Glomerular visceral epithelial cell (primary cell): ENCODE results near the gene WWP2.
"Not testable (repeated sequence)": the region's sequence is repeated elsewhere in the genome, so short reads cannot be mapped to it uniquely, and the experiment has no call there.

Source experiments
- DNase-seq: peaks from one replicate; pipeline ENCODE4 v3.0.0-alpha.2; 2016; ENCODE audit errors: extremely low spot score

Gene WWP2

DNA sequence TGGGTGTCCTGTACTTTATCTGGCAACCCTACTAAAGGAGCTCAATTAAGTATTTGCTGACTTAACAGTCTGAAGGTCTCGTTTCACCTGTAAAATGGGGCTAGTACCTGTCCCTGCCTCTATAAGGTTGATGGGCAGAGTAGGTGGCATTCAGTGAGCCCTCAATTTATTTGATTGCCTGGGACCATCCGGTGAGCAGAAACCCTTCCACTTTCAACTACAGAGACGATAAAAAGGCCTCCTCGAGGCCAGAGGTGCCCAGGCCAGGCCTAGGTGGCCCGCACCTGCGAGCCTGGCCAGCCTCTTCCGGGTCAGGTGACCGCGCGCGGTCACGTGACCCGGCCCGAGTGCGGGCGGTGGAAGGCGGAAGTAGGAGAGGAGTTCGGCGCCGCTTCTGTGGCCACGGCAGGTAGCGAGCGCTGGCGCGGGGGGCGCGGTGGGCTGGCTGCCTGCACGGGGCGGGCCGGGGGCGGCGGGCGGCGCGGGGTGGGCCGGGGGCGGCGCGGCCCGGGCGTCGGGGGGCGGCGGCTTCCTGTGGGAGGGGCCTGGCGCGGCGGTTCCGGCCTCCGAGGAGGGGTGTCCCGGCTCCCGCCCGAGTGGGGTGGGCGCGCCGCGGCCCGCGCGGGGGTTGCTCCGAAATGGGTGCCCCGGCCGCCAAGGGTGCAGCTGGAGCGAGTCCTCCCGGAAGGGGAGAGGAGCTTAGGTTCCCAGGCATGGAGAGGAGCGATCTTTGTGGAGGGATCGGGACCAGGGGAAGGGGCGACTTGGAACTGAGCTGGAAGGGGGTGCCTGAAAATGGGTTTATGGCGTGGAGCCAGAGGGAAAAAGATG, at the start of gene WWP2:
WWP2 (plus strand) TSS at position 350 of the 831 bp plus-strand sequence. CDS start 24,679 bp downstream, outside the sequence.
- peak; percentile 81 for DNase-seq

GRCh38 chr16:69712914-69713581, 49.1 kb upstream of the WWP2 start:
- no peak for DNase-seq

- DNase-seq: no peak
Measured at GRCh38 chr16:69717066-69717465, 45.1 kb upstream of the WWP2 start.

DNA sequence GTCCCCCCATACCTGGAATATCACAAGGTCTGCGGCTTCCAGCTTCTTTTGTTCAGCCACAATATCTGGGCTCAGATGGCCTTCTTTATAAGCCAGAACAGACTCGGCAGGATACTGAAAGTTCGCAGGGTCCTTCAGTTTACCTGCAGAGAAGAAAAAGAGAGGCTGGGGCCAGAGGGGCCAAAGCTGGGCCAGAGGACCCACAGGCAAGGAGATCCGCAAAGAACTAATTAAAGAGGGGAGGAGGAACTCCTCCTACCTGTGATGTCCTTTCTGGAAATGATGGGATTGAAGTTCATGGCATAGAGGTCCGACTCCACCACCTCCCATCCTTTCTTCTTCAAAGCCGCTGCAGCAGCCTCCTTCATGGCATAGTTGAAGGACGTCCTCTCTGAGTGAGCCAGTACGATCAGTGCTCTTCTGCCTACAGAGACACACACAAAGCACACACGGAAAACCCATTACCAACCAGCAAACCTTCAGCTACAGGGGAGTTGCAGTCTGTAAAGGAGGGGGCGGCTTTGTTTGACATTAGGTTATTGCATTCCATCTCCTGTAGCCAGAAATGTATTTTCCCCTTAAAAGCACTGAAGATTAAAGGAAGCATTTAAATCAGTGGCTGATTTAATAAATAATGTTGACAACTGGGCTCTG, 43.9 kb upstream of the WWP2 start:
- no peak for DNase-seq

DNA sequence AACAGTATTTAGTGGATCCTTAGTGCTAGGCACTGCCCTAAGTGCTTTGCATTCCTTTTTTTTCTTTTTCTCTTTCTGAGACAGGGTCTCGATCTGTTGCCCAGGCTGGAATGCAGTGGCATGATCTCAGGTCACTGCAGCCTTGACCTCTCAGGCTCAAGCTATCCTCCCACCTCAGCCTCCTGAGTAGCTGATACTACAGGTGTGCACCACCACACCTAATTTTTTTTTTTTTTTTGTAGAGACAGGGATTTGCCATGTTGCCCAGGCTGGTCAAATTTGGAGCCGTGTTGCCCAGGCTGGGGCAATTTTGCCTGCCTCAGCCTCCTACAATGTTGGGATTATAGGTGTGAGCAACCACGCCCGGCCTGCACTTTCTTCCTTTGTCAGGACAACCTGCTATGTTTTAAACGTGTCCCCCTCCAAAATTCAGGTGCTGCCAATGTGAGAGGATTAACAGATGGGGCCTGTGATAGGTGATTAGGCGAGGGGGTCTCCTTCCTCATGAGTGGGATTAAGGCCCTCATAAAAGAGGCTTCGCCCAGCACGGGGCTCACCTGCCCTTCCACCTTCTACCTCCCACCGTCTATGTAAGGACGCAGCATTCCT, 41.2 kb upstream of the WWP2 start:
- DNase-seq: no peak

DNA sequence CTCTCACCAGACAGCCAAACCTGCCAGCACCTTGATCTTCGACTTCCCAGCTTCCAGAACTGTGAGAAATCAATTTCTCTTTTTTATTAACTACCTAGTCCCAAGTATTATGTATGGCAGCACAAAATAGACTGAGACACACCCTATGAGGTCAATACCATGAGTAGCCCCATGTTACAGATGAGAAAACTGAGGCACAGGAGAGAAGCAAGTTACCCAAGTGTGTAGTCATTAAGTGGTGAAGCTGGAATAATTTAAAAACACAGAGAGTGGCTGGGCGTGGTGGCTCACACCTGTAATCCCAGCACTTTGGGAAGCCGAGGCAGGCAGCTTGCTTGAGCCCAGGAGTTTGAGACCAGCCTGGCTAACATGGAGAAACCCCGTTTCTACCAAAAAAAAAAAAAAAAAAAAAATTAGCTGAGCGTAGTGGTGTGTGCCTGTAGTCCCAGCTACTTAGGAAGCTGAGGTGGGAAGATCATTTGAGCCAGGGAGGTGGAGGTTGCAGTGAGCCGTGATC, 40.6 kb upstream of the WWP2 start:
- DNase-seq: no peak

DNA sequence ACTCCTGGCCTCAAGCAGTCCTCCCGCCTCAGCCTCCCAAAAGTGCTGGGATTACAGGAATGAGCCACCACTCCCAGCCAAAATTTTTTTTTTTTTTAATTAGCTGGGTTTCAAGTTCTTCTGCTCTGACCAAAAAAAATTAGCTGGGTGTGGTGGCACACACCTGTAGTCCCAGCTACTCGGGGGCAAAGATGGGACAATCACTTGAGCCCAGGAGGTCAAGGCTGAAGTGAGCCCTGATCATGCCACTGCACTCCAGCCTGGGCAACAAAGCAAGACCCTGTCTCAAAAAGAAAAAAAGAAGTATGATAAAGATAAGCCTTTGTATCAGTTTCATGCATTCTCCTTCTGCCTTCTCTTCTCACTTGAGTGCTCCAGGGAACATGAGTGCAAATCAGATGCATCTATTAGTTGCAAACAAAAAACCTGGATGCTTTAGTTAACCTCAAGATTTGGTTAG, 37.7 kb upstream of the WWP2 start:
- DNase-seq: no peak

DNA sequence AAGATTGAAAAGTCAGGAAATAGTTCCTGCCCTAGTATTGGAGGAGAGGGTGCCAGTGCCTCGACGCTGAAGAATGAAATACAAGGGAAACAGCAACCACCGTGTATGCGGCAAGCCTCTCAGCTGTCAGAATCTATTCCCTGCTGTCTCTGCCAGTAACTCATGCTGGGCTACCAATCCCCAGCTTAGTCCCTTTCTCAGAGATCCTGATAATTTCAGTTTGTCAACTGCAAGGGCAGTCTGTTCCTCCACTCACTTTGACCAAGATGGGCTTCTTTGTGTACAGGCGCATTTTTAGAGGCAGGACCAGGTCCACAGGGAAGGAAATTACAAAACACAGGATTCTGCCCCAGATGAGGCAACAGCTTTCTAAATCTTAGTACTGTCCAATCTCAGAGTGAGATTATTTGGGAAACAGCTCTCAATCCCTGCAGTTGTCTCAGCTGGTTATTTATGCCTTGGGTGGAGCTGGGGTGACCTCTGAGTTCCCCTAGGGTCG, 37.1 kb upstream of the WWP2 start:
- no peak for DNase-seq

DNA sequence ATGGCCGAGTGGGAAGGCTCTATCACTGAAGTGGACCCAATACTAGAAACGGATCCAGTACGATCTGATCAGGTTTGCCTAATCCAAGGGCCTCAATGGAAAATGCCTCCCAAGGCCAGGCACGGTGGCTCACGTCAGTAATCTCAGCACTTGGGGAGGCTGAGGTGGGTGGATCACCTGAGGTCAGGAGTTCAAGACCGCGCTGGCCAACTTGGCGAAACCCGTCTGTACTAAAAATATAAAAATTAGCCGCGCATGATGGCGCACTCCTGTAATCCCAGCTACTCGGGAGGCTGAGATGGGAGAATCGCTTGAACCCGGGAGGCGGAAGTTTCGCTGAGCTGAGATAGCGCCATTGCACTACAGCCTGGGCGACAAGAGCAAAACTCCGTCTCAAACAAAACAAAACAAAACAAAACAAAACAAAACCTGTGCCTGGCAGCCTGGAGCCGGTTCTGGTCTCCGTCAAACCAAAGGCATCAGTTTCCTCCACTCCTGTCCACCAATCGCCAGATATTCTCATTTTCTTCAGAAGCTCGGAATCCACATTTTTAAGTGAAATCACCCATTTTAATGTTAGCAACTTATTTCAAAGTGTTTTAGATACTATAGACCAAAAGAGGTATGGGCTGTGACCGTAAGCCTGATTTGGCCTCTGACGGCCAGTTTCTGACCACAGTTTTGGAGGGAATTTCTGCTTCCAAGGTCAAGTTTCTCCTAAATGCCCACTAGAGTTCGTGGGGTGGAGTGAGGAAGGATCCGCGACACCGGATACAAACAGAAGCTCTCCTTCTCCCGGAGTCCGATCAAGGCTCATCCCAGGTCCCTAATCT, 36.4 kb upstream of the WWP2 start:
- no peak for DNase-seq

DNA sequence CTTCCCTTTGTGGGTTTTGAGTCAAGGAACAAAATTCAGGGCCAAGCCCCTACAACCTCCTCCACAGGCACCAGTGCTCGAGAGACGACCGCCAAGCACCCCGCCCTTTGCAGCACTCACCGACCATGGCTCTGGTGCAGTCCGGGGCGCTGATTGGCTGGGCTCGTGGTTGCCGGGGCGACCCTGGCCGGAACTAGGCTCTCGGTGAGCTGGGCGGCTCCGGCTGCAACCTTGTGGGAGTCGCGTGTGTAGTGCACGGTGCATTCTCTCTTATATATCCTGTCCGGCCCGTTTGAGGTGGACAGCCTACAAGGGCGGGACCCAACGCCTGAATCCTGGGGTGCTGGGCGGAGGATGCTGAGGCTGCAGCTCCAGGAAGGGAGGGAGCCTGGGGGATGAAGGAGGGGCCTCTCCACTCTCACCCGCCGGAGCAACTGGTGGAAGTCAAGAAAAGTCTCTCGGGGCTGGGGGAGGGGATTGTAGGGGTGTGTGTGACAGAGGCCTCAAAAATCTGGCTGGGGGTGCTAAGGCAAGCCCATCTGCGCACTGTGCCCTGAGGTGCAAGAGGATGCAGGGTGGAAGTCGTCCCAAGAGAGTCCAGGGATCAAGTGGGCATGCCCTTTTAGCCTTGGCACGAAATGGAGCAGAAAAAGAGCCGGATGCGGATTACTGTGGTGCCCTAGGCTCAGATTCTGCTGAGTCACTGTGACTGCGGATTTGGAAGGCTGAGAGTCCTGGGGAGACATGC, 35.6 kb upstream of the WWP2 start, which contains the start of gene NQO1:
NQO1 (minus strand) TSS at position 248 of the 748 bp plus-strand sequence; CDS start at position 127, 121 bp downstream.
- peak; percentile 96 for DNase-seq

DNA sequence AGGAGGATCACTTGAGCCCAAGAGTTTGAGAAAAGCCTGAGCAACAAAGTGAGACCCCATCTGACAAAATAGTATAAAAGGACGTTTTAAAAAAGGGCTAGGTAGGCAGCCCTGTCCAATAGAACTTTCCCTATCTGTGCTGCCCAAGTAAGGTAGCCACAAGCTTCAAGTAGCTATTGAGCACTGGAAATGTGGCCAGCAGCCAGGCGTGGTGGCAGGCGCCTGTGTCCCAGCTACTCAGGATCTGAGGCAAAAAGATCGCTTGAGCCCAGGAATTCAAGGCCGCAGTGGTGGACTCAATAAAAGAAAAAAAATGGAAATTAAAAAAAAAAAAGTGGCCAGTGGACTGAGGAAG, 34.2 kb upstream of the WWP2 start:
- no peak for DNase-seq

GRCh38 chr16:69729030-69729429, 33.1 kb upstream of the WWP2 start:
- DNase-seq: not testable (repeated sequence)

GRCh38 chr16:69731280-69731679, 30.9 kb upstream of the WWP2 start:
- DNase-seq: not testable (repeated sequence)

DNA sequence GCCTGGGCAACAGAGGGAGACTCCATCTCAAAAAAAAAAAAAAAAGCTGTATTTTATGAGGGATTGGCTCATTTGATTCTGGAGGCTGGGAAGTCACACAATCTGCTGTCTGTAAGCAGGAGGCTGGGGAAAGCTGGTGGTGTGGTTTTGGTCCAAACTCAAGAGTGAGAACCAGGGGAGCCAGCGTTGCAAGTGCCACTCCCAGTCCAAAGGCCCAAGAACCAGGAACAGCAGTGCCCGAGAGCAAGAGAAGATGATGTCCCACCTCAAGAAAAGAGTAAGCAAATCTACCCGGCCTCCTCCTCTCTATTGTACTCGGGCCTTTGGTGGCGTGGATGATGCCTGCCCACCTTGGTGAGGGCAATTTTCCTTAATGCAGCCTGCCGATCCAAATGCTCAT, 30.0 kb upstream of the WWP2 start:
- no peak for DNase-seq

- peak; percentile 18 for DNase-seq
Measured at GRCh38 chr16:69741519-69741918, 20.6 kb upstream of the WWP2 start.

GRCh38 chr16:69741951-69742904, 19.9 kb upstream of the WWP2 start:
- peak; percentile 50 for DNase-seq

GRCh38 chr16:69744363-69745231, 17.5 kb upstream of the WWP2 start:
- no peak for DNase-seq

- DNase-seq: no peak
Measured at GRCh38 chr16:69745232-69745612, 16.9 kb upstream of the WWP2 start.
